K562 (cell line): ENCODE measurements around the gene CYB5R3. TPM values are rescaled to one million over a fixed set of nuclear protein-coding genes. Genes with fewer than 3 reads are reported as not detected.

Experiments
- CXXC5 ChIP-seq: fragments of 250-450 bp; sonication (Bioruptor Pico); IDR thresholded peaks from 2 replicates; pipeline ENCODE4 v1.8.0; 2022; ENCODE audit warnings: inconsistent platforms, mild to moderate bottlenecking, moderate library complexity
- E2F6 ChIP-seq, 2 experiments: IDR thresholded peaks; 2 replicates each; pipeline ENCODE4 v1.6.1; 2011; ENCODE audit warnings: borderline replicate concordance in 1 of 2, control low read depth in 1 of 2, low read depth in 1 of 2, low read length in 1 of 2, mild to moderate bottlenecking in 1 of 2, mixed read lengths in 1 of 2, moderate library complexity in 1 of 2; ENCODE audit not compliant: insufficient read depth in 1 of 2, insufficient read length in 1 of 2, poor library complexity in 1 of 2, severe bottlenecking in 1 of 2; ENCODE audit errors: extremely low read depth in 1 of 2
- HBP1 ChIP-seq: fragments of 450-650 bp; formaldehyde crosslinking; IDR thresholded peaks from 2 replicates; pipeline ENCODE4 v1.4.0; 2022; ENCODE audit warnings: missing genetic modification characterization
- KHSRP ChIP-seq: fragments of 450-650 bp; IDR thresholded peaks from 2 replicates; pipeline ENCODE4 v1.6.1; 2017
- KLF1 ChIP-seq: fragments of 450-650 bp; IDR thresholded peaks from 2 replicates; pipeline ENCODE4 v1.6.1; 2016; ENCODE audit warnings: missing genetic modification characterization, missing compliant biosample characterization
- NCOA1 ChIP-seq: fragments of 450-650 bp; IDR thresholded peaks from 2 replicates; pipeline ENCODE4 v1.6.1; 2016; ENCODE audit warnings: low read depth
- NFE2 ChIP-seq: IDR thresholded peaks from 2 replicates; pipeline ENCODE4 v1.6.1; 2014; ENCODE audit warnings: antibody characterized with exemption, low read depth
- RCOR1 ChIP-seq, 2 experiments: IDR thresholded peaks; 2 replicates each; pipeline ENCODE4 v1.6.1; 2012; ENCODE audit warnings: low read depth in 2 of 2, low read length in 2 of 2, borderline replicate concordance in 1 of 2, improper control_type of control experiment in 1 of 2
- RNF2 ChIP-seq: sonication (generic); IDR thresholded peaks from 2 replicates; pipeline ENCODE4 v1.6.1; 2016
- SAFB2 ChIP-seq: fragments of 200-400 bp; formaldehyde crosslinking; IDR thresholded peaks from 2 replicates; pipeline ENCODE4 v1.6.1; 2018; ENCODE audit warnings: borderline replicate concordance, low read length, low read depth, moderate library complexity; ENCODE audit not compliant: severe bottlenecking
- TEAD2 ChIP-seq: fragments of 450-650 bp; IDR thresholded peaks from 2 replicates; pipeline ENCODE4 v1.6.1; 2016; ENCODE audit warnings: missing genetic modification characterization, control low read depth, missing compliant biosample characterization
- ZNF253 ChIP-seq: fragments of 250-450 bp; sonication (Bioruptor Pico); conservative IDR thresholded peaks from 2 replicates; pipeline ENCODE4 v1.6.1; 2021; ENCODE audit warnings: mild to moderate bottlenecking
- ZNF41 ChIP-seq: fragments of 250-450 bp; sonication (Bioruptor Pico); conservative IDR thresholded peaks from 2 replicates; pipeline ENCODE4 v1.4.0; 2020; ENCODE audit warnings: mild to moderate bottlenecking
- polyA plus RNA-seq, 8 experiments: library from polyadenylated mRNA; depleted of rRNA in 4 of 8; stranded (reverse) in 5 of 8; unstranded in 3 of 8; fragments of >200 nt; fragmentation: Nextera tagmentation in 2 of 8; fragmentation: Illumina TruSeq in 1 of 8; extraction: Ambion mirVana in 2 of 8; extraction: Trizol in 1 of 8; gene quantifications; 2 replicates each; pipeline versions ENCODE4 v1.2.1 to v1.2.3, GENCODE V29; 2011 to 2014; ENCODE audit warnings: inconsistent platforms in 1 of 8, missing spikeins in 1 of 8
- total RNA-seq, 7 experiments: library from RNA; depleted of rRNA in 6 of 7; stranded (reverse); fragments of >200 nt in 6 of 7; fragmentation: Illumina TruSeq in 2 of 7; extraction: Trizol in 2 of 7; gene quantifications; 2 replicates each; pipeline versions ENCODE4 v1.2.1 to v1.2.3, GENCODE V29; 2011 to 2021; ENCODE audit warnings: low replicate concordance in 1 of 7
- TF ChIP-seq, protein P1 (sequence below): fragments of 250-450 bp; sonication (Bioruptor Pico); IDR thresholded peaks from 2 replicates; pipeline ENCODE4 v1.5.0; 2021; ENCODE audit warnings: mild to moderate bottlenecking, moderate library complexity
- TF ChIP-seq, protein P2 (sequence below), 2 experiments: fragments of 450-650 bp in 1 of 2; sonication (generic) in 1 of 2; formaldehyde crosslinking; conservative IDR thresholded peaks; 2 replicates each; pipeline versions ENCODE4 v1.4.0 to v1.8.1; 2020 to 2022; ENCODE audit warnings: mild to moderate bottlenecking in 1 of 2, missing genetic modification reagents in 1 of 2
- TF ChIP-seq, protein P3 (sequence below), 2 experiments: fragments of 450-650 bp; IDR thresholded peaks; 2 replicates each; pipeline ENCODE4 v1.6.1; 2016

The CYB5R3 gene
- total and polyA plus RNA-seq, 9 of the 15 experiments (the other 6 are each of a cell fraction or from before 2014, with no cell fraction given) = 1.4 to 66.8 (median 23.4) TPM

GRCh38 chr22:42615092-42615859, 33.9 kb downstream of the CYB5R3 start (continued):
- TF ChIP-seq, protein P1, sequence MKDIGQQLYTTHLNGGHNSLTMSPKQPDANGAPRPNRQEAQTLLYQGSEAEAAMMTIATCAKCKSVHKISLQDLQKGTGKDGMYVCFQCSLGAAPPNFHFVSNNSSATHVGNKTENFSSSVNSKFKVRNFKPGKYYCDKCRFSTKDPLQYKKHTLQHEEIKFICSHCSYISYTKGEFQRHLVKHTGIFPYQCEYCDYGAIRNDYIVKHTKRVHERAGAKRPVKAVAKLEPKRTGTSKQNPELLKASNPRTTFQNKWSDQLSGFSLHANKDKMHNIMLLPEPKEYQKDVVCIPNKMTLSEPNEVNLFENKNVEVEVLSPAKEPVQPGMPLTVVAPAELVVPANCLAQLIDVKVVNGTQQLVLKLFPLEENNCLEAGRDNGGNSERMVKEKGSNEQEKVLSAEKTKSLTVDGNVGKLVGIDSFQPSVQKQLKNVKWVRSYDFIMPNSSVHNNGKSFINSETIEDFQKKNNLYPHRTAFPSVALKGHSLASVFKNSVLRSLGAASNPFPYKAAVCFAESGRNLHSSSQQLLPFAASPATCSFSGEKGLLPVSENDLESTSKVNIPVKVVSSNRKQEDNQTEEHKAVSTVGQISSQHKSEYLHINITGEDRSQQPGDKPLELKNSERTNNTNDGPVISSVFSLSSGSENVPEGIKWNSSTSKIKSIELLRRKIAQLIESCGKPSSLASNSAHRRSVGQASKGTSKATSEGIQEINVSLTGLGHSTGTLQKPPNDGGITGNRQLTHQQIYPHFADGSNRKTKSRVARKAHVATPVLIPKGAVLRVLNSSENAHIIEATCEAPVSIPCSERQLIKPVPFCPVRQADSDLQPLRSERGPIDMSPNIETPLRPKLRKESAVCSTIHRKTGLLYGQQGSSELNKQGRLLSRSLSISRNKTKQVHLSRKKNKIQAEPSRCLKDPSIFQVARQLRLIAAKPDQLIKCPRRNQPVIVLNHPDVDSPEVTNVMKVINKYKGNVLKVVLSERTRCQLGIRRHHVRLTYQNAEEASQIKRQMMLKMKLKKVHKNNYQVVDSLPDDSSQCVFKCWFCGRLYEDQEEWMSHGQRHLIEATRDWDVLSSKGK (CRISPR knock-in tag) = 0 out of 2 replicates have a peak, but pooled peaks have one; percentile 83
- peak; percentile 30; the same call in 1 of the 2 replicates for TF ChIP-seq TEAD2 (tag)
- peak; percentile 26 for TF ChIP-seq CXXC5
- peak; percentile 25; the same call in 1 of the 2 replicates for TF ChIP-seq KLF1
- TF ChIP-seq HBP1 (CRISPR knock-in tag) = peak; percentile 100
- TF ChIP-seq RNF2 = peak; percentile 100
- peak; percentile 42 for TF ChIP-seq NFE2
- peak; percentile 49 to 57; a peak in 1 of 4 replicates for TF ChIP-seq RCOR1 (IDR thresholded peaks at IDR 0.05; ENCODE audit: borderline replicate concordance in 1 of 2, low read depth in 2 of 2, low read length in 2 of 2)
- peak; percentile 77 for TF ChIP-seq ZNF41 (CRISPR knock-in tag)
- TF ChIP-seq, protein P2, sequence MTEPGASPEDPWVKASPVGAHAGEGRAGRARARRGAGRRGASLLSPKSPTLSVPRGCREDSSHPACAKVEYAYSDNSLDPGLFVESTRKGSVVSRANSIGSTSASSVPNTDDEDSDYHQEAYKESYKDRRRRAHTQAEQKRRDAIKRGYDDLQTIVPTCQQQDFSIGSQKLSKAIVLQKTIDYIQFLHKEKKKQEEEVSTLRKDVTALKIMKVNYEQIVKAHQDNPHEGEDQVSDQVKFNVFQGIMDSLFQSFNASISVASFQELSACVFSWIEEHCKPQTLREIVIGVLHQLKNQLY (CRISPR knock-in tag; conservative IDR thresholded peaks at IDR 0.05) = peak; percentile 87 to 97; a peak in 3 of 4 replicates
- TF ChIP-seq, protein P3, sequence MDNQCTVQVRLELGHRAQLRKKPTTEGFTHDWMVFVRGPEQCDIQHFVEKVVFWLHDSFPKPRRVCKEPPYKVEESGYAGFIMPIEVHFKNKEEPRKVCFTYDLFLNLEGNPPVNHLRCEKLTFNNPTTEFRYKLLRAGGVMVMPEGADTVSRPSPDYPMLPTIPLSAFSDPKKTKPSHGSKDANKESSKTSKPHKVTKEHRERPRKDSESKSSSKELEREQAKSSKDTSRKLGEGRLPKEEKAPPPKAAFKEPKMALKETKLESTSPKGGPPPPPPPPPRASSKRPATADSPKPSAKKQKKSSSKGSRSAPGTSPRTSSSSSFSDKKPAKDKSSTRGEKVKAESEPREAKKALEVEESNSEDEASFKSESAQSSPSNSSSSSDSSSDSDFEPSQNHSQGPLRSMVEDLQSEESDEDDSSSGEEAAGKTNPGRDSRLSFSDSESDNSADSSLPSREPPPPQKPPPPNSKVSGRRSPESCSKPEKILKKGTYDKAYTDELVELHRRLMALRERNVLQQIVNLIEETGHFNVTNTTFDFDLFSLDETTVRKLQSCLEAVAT (IDR thresholded peaks at IDR 0.05) = peak; percentile 90 to 93
- peak in 1 of 2 experiments; percentile 38 for TF ChIP-seq E2F6 (IDR thresholded peaks at IDR 0.05; ENCODE audit: borderline replicate concordance in 1 of 2, extremely low read depth in 1 of 2, insufficient read depth in 1 of 2, insufficient read length in 1 of 2, low read depth in 1 of 2, low read length in 1 of 2, poor library complexity in 1 of 2, severe bottlenecking in 1 of 2)
- TF ChIP-seq KHSRP = peak; percentile 70; the same call in 1 of the 2 replicates
- peak; percentile 52; the same call in 1 of the 2 replicates for TF ChIP-seq NCOA1
- no peak for TF ChIP-seq SAFB2
- peak; percentile 94 for TF ChIP-seq ZNF253
